GM15510 (cell line): ENCODE measurements around the gene KLHL6.

Experiments
- POLR2A ChIP-seq: IDR thresholded peaks from 3 replicates; pipeline ENCODE4 v1.6.1; 2011; ENCODE audit warnings: borderline replicate concordance; ENCODE audit not compliant: insufficient read length; ENCODE audit errors: extremely low read depth

The KLHL6 gene

GRCh38 chr3:183579967-183580900 is 24.7 kb upstream of the KLHL6 start:
- no peak for TF ChIP-seq POLR2A

DNA sequence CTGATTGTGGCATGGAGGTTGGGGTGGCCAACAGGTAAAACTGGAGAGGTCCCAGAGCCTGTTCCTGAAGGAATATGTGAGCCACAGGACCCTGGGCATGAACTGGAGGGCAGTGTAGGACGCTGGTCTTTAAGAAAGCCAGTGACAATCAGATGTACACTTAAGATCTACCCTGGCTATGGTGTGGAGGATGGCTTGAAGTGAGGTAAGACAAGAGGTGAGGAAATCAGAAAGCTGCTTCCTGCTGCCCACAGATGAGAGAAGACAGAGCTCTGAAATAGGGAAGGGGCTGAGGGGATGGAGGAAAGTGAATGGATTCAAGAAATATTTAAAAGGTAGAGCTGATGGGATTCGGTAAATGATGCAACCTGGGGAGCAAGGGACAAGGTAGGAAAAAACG is 22.7 kb upstream of the KLHL6 start:
- no peak for TF ChIP-seq POLR2A

- TF ChIP-seq POLR2A: no peak
Observed at GRCh38 chr3:183577346-183577745, 21.8 kb upstream of the KLHL6 start.

- no peak for TF ChIP-seq POLR2A
Observed at GRCh38 chr3:183576487-183577107, 21.1 kb upstream of the KLHL6 start.

GRCh38 chr3:183572935-183573334 is 17.4 kb upstream of the KLHL6 start:
- TF ChIP-seq POLR2A: no peak

GRCh38 chr3:183566880-183567279 is 11.4 kb upstream of the KLHL6 start:
- TF ChIP-seq POLR2A: no peak

DNA sequence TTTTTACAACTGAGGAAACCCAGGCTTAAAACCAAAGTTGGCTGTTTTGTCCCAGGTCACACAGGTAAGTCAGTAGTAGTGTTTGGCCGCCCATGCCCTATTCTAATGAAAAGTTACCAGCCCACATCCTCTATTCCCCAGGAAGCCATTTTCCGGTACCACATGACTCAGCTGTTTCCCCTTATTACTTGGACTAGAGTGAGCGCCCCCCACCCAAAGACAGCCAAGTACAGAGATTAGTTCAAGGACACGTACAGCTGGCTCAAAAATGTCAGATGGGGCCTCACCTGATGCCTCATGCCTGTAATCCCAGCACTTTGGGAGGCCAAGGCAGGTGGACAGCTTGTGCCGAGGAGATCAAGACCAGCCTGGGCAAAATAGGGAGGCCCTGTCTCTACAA is 8.5 kb upstream of the KLHL6 start:
- TF ChIP-seq POLR2A: no peak

GRCh38 chr3:183563536-183563874 is 8.0 kb upstream of the KLHL6 start:
- TF ChIP-seq POLR2A: no peak

- TF ChIP-seq POLR2A: no peak
Observed at GRCh38 chr3:183560607-183561006, 5.1 kb upstream of the KLHL6 start.

GRCh38 chr3:183558495-183558894 is 3.0 kb upstream of the KLHL6 start:
- no peak for TF ChIP-seq POLR2A

GRCh38 chr3:183556722-183557121 is 1.2 kb upstream of the KLHL6 start:
- TF ChIP-seq POLR2A: no peak

GRCh38 chr3:183554377-183554776 is 1.1 kb downstream of the KLHL6 start:
- TF ChIP-seq POLR2A: no peak

DNA sequence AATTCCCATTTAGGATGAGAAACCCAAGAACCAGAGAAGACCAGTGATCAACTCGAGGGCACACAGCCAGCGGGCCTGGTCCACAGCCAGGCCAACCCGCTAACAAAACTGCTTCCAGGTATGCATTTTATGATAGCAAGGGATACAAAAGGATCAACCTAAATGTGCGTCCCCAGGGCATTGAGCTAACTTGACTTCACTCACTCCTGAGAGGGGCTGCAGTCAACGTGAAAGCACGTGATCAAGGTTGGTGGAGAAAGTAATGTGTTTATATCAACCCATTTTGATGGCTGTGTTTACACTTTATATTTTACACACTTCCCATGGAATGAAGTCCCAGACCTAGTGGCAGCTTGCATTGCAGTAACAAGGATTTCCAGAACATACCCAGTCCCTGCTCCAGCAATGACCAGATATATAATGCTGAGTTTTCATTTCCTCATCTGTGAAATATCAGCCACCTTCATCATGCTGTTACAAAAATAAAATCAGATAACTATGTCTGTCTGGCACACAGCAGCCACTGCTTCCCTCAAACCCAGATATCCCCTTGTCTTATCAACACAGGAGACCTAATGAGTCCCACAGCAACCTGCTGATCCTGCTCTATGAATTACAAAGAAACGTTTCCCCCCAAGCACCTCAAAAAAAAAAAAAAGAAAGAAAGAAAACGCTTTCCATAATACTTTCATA is 2.0 kb downstream of the KLHL6 start:
- no peak for TF ChIP-seq POLR2A

DNA sequence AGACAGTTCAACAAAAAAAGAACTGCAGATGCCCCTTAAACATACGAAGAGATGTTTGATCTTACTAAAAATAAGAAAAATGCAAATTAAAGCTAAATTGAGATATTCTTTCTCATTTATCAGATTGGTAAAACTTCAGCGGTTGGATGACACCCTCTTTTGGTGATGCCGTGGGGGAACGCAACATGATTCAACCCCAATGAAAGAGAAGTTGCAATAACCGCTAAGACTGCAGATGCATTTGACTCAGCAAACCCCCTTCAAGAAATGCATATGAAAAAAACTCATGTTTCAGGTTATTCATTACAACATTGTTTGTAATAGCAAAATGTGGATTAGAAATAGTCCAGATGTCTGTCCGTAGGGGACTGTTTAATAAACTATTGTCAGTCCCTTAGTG is 3.6 kb downstream of the KLHL6 start:
- no peak for TF ChIP-seq POLR2A

DNA sequence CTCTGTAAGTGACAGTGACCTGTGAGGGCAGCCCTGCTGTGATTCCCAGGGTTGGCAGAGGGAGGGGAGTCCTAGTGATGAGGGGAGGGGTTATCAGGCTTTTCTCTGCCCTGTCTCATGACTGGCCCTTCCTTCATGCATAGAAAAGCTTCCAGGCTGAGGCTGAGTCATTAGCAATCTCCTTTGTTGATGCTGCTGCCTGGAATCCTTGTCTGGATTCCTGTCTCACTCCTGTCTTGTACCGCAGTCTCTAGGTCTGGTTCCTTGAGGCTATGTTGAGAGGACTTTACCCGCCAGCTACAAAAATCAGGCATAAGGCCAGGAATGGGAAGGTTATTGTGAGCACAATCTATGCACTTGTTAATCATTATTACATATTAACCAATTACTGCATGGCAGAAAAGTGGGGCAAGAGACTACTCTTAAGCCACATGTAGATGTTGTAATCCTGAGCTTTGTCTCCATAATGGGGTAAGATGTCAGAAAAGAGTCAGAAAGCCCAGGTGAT is 7.2 kb downstream of the KLHL6 start:
- no peak for TF ChIP-seq POLR2A
